Upper lobe of left lung (tissue), 6 donors: Measurements from ENCODE around the gene KCNJ15. TPM values are rescaled to one million over a fixed set of nuclear protein-coding genes. Genes with fewer than 3 reads are reported as not detected.

Source experiments
- ATAC-seq, 2 donors: fragments of 200-7000 bp; cut with Tn5 transposase; one replicate each; pipeline ENCODE4 v1.9.1; 2022; ENCODE audit warnings: mild to moderate bottlenecking in 2 of 2, moderate library complexity in 2 of 2; ENCODE audit not compliant: low FRiP score in 2 of 2
- DNase-seq, 2 donors: peaks; one replicate each; pipeline ENCODE4 v3.0.0-alpha.2; 2019 to 2020
- H3K27ac ChIP-seq, 4 donors: fragments of 200-600 bp; sonication (generic); one replicate each; pipeline ENCODE4 v1.5.1; 2016 to 2019
- H3K27me3 ChIP-seq, 4 donors: fragments of 200-600 bp; sonication (generic); one replicate each; pipeline ENCODE4 v1.5.1; 2017 to 2019
- H3K36me3 ChIP-seq, 4 donors: fragments of 200-600 bp; sonication (generic); one replicate each; pipeline ENCODE4 v1.5.1; 2016 to 2019
- H3K4me1 ChIP-seq, 4 donors: fragments of 200-600 bp; sonication (generic); one replicate each; pipeline ENCODE4 v1.5.1; 2018 to 2019
- H3K4me3 ChIP-seq, 4 donors: fragments of 200-600 bp; sonication (generic); one replicate each; pipeline ENCODE4 v1.5.1; 2017 to 2019; ENCODE audit warnings: mild to moderate bottlenecking in 2 of 4, moderate library complexity in 1 of 4
- H3K9me3 ChIP-seq, 4 donors: fragments of 200-600 bp; sonication (generic); one replicate each; pipeline ENCODE4 v1.5.1; 2018 to 2019
- CTCF ChIP-seq, 6 experiments: fragments of 450-650 bp in 4 of 6; fragments of 200-600 bp in 2 of 6; sonication (generic) in 2 of 6; IDR thresholded peaks; one replicate each; pipeline ENCODE4 v1.5.1; 2016 to 2019; ENCODE audit warnings: antibody characterized with exemption in 6 of 6
- EP300 ChIP-seq, 4 donors: sonication (generic); formaldehyde crosslinking; IDR thresholded peaks; one replicate each; pipeline ENCODE4 v1.5.1; 2017; ENCODE audit warnings: antibody characterized with exemption in 4 of 4, control low read depth in 2 of 4
- POLR2A ChIP-seq, 4 donors: fragments of 450-650 bp; IDR thresholded peaks; one replicate each; pipeline ENCODE4 v1.5.1; 2016 to 2017; ENCODE audit warnings: antibody characterized with exemption in 4 of 4, mild to moderate bottlenecking in 2 of 4
- POLR2AphosphoS5 ChIP-seq, 2 donors: sonication (generic); formaldehyde crosslinking; IDR thresholded peaks; one replicate each; pipeline ENCODE4 v1.5.1; 2017; ENCODE audit warnings: antibody characterized with exemption in 2 of 2
- WGBS, 2 donors: methylation state at CpG; one replicate each; pipeline ENCODE4 v1.1.5; 2017 to 2018; 5-methylcytosine and 5-hydroxymethylcytosine counted together
- total RNA-seq, 6 donors: library from RNA; depleted of rRNA in 4 of 6; stranded (reverse); fragments of >200 nt in 4 of 6; gene quantifications; one replicate each; pipeline versions ENCODE4 v1.1.0 to v1.2.1, GENCODE V29; 2016 to 2021
- donor health status: DM: no; HTN: no; CAD: no; lungs with moderate emphysema.
- donor health status: DM: no; HTN: yes; CAD: no; lungs with severe emphysema.

The KCNJ15 gene
- total RNA-seq, 6 donors from 2014 or later: 17.9 to 93.0 (median 48.6) TPM

GRCh38 chr21:38307771-38308531, 51.2 kb downstream of the KCNJ15 start:
- TF ChIP-seq CTCF (IDR thresholded peaks at IDR 0.05) (no peak), EP300 (IDR thresholded peaks at IDR 0.05) (no peak), POLR2A (IDR thresholded peaks at IDR 0.05) (no peak), POLR2AphosphoS5 (IDR thresholded peaks at IDR 0.05) (no peak)
- no peak for DNase-seq
- peak overlapping the region in 3 of 4 donors; percentile 63 to 67 (median 67) for H3K27ac ChIP-seq
- no peak overlapping the region for H3K4me3 ChIP-seq
- H3K36me3 ChIP-seq: no peaks in the 10 kb centered on the region
- H3K4me1 ChIP-seq: peaks cover 32 to 49% (median 36%) of the 10 kb centered on the region in 4 donors
- WGBS, 2 donors: 56 to 66% methylated on average over 7 of the region's 7 CpGs
- peak; percentile 50 to 67 for ATAC-seq
- H3K9me3 ChIP-seq: no peaks in the 10 kb centered on the region
- no peaks in the 10 kb centered on the region for H3K27me3 ChIP-seq

- Histone ChIP-seq H3K4me3 (no peak overlapping the region), H3K27me3 (no peaks in the 10 kb centered on the region), H3K9me3 (no peaks in the 10 kb centered on the region), H3K36me3 (no peaks in the 10 kb centered on the region), H3K27ac (peak overlapping the region in 3 of 4 donors; percentile 24 to 67 (median 63)), H3K4me1 (peaks cover 32 to 55% (median 38%) of the 10 kb centered on the region in 4 donors)
- peak; percentile 60 to 79 for ATAC-seq
- no peak for DNase-seq
- WGBS, 2 donors: 44 to 50% methylated on average over 9 of the region's 9 CpGs
- no peak for TF ChIP-seq POLR2A (IDR thresholded peaks at IDR 0.05)
- TF ChIP-seq POLR2AphosphoS5 (IDR thresholded peaks at IDR 0.05): peak in 1 of 2 donors; percentile 52
- TF ChIP-seq EP300 (IDR thresholded peaks at IDR 0.05): peak in 2 of 4 donors; percentile 14 to 42
- TF ChIP-seq CTCF (IDR thresholded peaks at IDR 0.05): no peak
Measured at GRCh38 chr21:38308532-38309119, 51.8 kb downstream of the KCNJ15 start.

GRCh38 chr21:38310646-38311485, 54.1 kb downstream of the KCNJ15 start:
- no peak for TF ChIP-seq POLR2A (IDR thresholded peaks at IDR 0.05)
- peak in 1 of 4 donors; percentile 76 for TF ChIP-seq EP300 (IDR thresholded peaks at IDR 0.05)
- TF ChIP-seq POLR2AphosphoS5 (IDR thresholded peaks at IDR 0.05): peak in 1 of 2 donors; percentile 67
- no peaks in the 10 kb centered on the region for H3K27me3 ChIP-seq
- DNase-seq (peak in 1 of 2 donors; percentile 50), ATAC-seq (peak in 1 of 2 donors; percentile 15)
- peaks cover 30 to 76% (median 37%) of the 10 kb centered on the region in 4 donors for H3K4me1 ChIP-seq
- H3K27ac ChIP-seq: peak overlapping the region; percentile 8 to 75 (median 50)
- H3K36me3 ChIP-seq: no peaks in the 10 kb centered on the region
- no peaks in the 10 kb centered on the region for H3K9me3 ChIP-seq
- H3K4me3 ChIP-seq: no peak overlapping the region
- WGBS, 2 donors: 56 to 70% methylated on average over 9 of the region's 9 CpGs

- H3K36me3 ChIP-seq: no peaks in the 10 kb centered on the region
- no peaks in the 10 kb centered on the region for H3K27me3 ChIP-seq
- 60 to 78% methylated on average over 6 of the region's 6 CpGs for WGBS, 2 donors
- H3K27ac ChIP-seq: peak overlapping the region; percentile 32 to 75 (median 54)
- no peak overlapping the region for H3K4me3 ChIP-seq
- peaks cover 21 to 67% (median 30%) of the 10 kb centered on the region in 4 donors for H3K4me1 ChIP-seq
- no peaks in the 10 kb centered on the region for H3K9me3 ChIP-seq
- no peak for DNase-seq
- TF ChIP-seq EP300 (IDR thresholded peaks at IDR 0.05) (peak in 2 of 4 donors; percentile 58 to 78), POLR2A (IDR thresholded peaks at IDR 0.05) (no peak), CTCF (IDR thresholded peaks at IDR 0.05) (no peak)
- ATAC-seq: peak in 1 of 2 donors; percentile 56
Measured at GRCh38 chr21:38311765-38312164, 55.0 kb downstream of the KCNJ15 start.
